ENCODE results near the gene PRAMEF9. TPM values are rescaled to one million over a fixed set of nuclear protein-coding genes. Genes with fewer than 3 reads are reported as not detected.

PRAMEF9 gene
- total RNA-seq, 1 donor from 2014 or later = not detected

Other genes starting within 250 kb of the PRAMEF9 start
- gene PRAMEF6, start 224.3 kb upstream of the PRAMEF9 start, total RNA-seq = not detected in 2 replicates
- gene PRAMEF27, start 115.3 kb upstream of the PRAMEF9 start, total RNA-seq = not detected in 2 replicates
- not detected in 2 replicates for gene HNRNPCL3, start 111.1 kb upstream of the PRAMEF9 start, total RNA-seq
- gene PRAMEF25, start 101.1 kb upstream of the PRAMEF9 start, total RNA-seq = not detected in 2 replicates
- not detected in 2 replicates for gene HNRNPCL2, start 55.0 kb upstream of the PRAMEF9 start, total RNA-seq
- not detected in 2 replicates for gene PRAMEF26, start 15.8 kb upstream of the PRAMEF9 start, total RNA-seq
- gene HNRNPCL4, start 6.2 kb upstream of the PRAMEF9 start, total RNA-seq = not detected in 2 replicates
- not detected in 2 replicates for gene PRAMEF13, start 29.6 kb downstream of the PRAMEF9 start, total RNA-seq
- not detected in 2 replicates for gene PRAMEF18, start 54.3 kb downstream of the PRAMEF9 start, total RNA-seq
- not detected in 2 replicates for gene PRAMEF5, start 82.3 kb downstream of the PRAMEF9 start, total RNA-seq
- not detected in 2 replicates for gene PRAMEF8, start 113.3 kb downstream of the PRAMEF9 start, total RNA-seq
- not detected in 2 replicates for gene PRAMEF33, start 131.7 kb downstream of the PRAMEF9 start, total RNA-seq
- gene PRAMEF15, start 143.7 kb downstream of the PRAMEF9 start, total RNA-seq = not detected in 2 replicates
- not detected in 2 replicates for gene PRAMEF14, start 175.3 kb downstream of the PRAMEF9 start, total RNA-seq
- gene PRAMEF19, start 200.1 kb downstream of the PRAMEF9 start, total RNA-seq = not detected in 2 replicates
- not detected in 2 replicates for gene PRAMEF17, start 217.8 kb downstream of the PRAMEF9 start, total RNA-seq
- not detected in 2 replicates for gene PRAMEF20, start 238.6 kb downstream of the PRAMEF9 start, total RNA-seq

Measured in activated CD4-positive, alpha-beta T cell treated with anti-CD3 and anti-CD28 coated beads, Interleukin-2, amount 10 ng/mL, durations not matched to agents 24 days and 14 days (primary cell).